Measurements from ENCODE around the gene SKA1.
"Not testable (repeated sequence)": the region's sequence is repeated elsewhere in the genome, so short reads cannot be mapped to it uniquely, and the experiment has no call there.

SKA1 gene

GRCh38 chr18:50429207-50429948 is 54.5 kb downstream of the SKA1 start:
- peak; percentile 4 for DNase-seq (ENCODE audit: low read depth)

GRCh38 chr18:50432915-50433314 is 58.1 kb downstream of the SKA1 start:
- DNase-seq (ENCODE audit: low read depth) = no peak

DNA sequence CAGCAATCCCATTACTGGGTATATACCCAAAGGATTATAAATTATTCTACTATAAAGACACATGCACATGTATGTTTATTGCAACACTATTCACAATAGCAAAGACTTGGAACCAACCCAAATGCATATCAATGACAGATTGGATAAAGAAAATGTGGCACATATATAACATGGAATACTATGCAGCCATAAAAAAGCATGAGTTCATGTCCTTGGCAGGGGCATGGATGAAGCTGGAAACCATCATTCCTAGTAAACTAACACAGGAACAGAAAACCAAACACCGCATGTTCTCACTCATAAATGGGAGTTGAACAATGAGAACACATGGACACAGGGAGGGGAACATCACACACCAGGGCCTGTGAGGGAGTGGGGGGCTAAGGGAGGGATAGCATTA is 61.9 kb downstream of the SKA1 start:
- not testable (repeated sequence) for DNase-seq (ENCODE audit: low read depth)

DNA sequence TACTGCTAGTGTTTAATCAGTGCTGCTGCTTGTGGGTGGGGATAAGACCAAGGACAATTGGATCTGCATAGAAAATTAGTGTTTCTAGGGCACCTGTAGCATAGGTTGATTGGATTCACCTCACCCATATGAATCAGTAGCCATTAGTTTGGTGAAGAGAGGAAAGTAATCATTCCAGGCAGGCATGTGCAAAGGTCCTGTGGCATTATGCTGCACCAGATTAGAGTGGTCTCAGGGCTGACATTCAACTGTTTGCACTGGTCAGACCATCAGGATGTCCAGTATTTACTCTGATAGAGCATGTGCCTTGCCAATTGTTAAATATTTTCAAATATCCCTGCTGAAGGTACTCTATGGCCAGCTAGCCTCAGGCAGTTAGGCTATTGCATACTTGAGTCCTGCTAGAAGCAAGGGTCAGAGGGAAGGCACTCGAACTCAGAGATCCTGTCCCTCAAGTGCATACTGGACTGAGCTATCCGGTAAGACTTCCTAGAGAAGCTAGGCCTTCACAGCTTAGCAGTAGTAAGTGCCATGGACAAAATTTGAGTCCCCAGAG is 64.7 kb downstream of the SKA1 start:
- DNase-seq (ENCODE audit: low read depth) = no peak

GRCh38 chr18:50441016-50441415 is 66.2 kb downstream of the SKA1 start:
- DNase-seq (ENCODE audit: low read depth) = no peak

DNA sequence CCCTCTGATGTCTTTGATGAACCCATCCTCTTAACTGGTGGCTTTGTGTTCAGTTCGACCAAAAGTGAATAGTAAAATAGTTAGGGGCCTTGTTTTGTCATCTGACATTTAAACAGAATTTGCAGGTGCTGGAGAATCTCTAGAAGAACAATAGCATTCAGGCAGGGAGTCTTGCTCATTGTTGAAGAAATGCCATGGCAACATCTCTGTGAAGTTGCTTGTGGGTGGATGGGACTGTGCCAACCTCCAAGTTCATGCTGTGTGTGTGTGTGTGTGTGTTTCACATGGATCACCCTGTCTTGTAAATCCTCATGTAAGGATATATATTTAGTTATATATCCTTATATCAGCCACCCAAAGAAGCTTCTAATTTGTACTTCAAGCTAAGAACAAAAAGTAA is 66.7 kb downstream of the SKA1 start:
- no peak for DNase-seq (ENCODE audit: low read depth)

Measured in non-pigmented ciliary epithelial cell (primary cell).